Right renal pelvis (tissue), 4 donors: ENCODE results near the gene DRGX. TPM values are rescaled to one million over a fixed set of nuclear protein-coding genes. Genes with fewer than 3 reads are reported as not detected.

Source experiments
- DNase-seq, 4 donors: peaks; one replicate each; pipeline ENCODE4 v3.0.0-alpha.2; 2013; ENCODE audit warnings: low read depth in 4 of 4, low spot score in 3 of 4, missing footprints in 1 of 4
- polyA plus RNA-seq, 4 donors: library from polyadenylated mRNA; unstranded; fragments of 120-200 nt; gene quantifications; one replicate each; pipeline ENCODE4 v1.2.1, GENCODE V29; 2013; ENCODE audit not compliant: insufficient read length in 4 of 4

The DRGX gene
- polyA plus RNA-seq, 4 donors, result 0.05 to 0.07 TPM; not detected in 2

GRCh38 chr10:49408519-49409306 lies 12.8 kb upstream of the DRGX start:
- DNase-seq, result no peak

- DNase-seq, result peak in 3 of 4 donors; percentile 69 to 75 (median 70)
Observed at GRCh38 chr10:49407552-49408137, 11.8 kb upstream of the DRGX start.

- no peak for DNase-seq
Observed at GRCh38 chr10:49407151-49407550, 11.3 kb upstream of the DRGX start.

- DNase-seq, result no peak
Observed at GRCh38 chr10:49404321-49404878, 8.5 kb upstream of the DRGX start.

- DNase-seq, result no peak
Observed at GRCh38 chr10:49403363-49403762, 7.5 kb upstream of the DRGX start.

GRCh38 chr10:49400365-49400764 lies 4.5 kb upstream of the DRGX start:
- DNase-seq, result no peak

- no peak for DNase-seq
Observed at GRCh38 chr10:49398986-49399385, 3.1 kb upstream of the DRGX start.

GRCh38 chr10:49398000-49398861 lies 2.3 kb upstream of the DRGX start:
- peak in 2 of 4 donors; percentile 44 to 56 for DNase-seq

GRCh38 chr10:49397036-49397999 lies 1.4 kb upstream of the DRGX start:
- DNase-seq, result no peak

GRCh38 chr10:49396666-49396999 lies 744 bp upstream of the DRGX start:
- DNase-seq, result no peak

GRCh38 chr10:49394933-49395740 lies 752 bp downstream of the DRGX start:
- DNase-seq, result no peak

- DNase-seq, result no peak
Observed at GRCh38 chr10:49393757-49394156, 2.1 kb downstream of the DRGX start.

GRCh38 chr10:49393301-49393700 lies 2.6 kb downstream of the DRGX start:
- no peak for DNase-seq

GRCh38 chr10:49389361-49389933 lies 6.4 kb downstream of the DRGX start:
- DNase-seq, result no peak

GRCh38 chr10:49388161-49388560 lies 7.7 kb downstream of the DRGX start:
- no peak for DNase-seq

GRCh38 chr10:49387071-49387470 lies 8.8 kb downstream of the DRGX start:
- DNase-seq, result no peak

GRCh38 chr10:49385939-49386922 lies 9.7 kb downstream of the DRGX start:
- no peak for DNase-seq
